ENCODE results near the gene HNF4A. TPM values are rescaled to one million over a fixed set of nuclear protein-coding genes. Genes with fewer than 3 reads are reported as not detected.

Gene HNF4A
- polyA plus RNA-seq, 1 donor, result 0.04 TPM

DNA sequence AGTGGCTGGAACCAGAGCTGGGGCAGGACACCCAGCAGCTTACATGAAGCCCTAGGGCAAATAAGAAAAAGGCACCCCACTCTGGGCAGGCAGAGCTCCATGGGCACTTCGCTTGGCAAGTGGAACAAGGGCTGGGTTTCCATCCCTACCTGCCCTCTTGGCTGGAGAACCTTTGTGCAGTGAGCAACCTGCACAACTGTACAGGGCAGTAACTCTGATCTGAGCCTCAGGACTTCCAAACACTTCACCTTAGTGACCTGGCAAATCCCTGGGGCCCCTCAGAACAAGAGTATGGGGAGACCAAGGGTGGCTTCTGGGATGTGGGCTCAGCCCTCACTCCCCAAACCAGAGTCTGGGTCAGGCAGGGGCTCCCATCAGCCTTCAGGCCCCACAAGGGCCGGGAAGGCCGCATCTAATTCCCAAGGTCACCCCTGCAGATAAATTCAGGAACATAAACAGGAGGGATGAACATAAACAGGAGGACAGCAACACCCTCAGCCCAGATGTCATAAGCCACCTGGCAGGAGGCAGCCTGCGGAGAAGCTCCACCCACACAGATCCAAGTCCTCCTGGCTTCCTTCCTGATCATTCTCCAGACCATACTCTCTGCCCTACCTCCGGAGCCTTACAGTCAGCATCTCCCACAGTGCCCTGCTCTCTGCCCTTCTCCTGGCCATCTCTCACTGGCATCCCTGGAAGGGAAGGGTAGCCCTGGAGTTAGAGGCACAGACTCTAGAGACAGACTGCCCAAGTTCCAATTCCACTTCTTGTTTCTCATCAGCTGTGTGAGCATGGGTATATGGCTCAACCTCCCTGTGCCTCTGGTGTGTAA lies 37.5 kb downstream of the HNF4A start:
- no peak for DNase-seq

DNA sequence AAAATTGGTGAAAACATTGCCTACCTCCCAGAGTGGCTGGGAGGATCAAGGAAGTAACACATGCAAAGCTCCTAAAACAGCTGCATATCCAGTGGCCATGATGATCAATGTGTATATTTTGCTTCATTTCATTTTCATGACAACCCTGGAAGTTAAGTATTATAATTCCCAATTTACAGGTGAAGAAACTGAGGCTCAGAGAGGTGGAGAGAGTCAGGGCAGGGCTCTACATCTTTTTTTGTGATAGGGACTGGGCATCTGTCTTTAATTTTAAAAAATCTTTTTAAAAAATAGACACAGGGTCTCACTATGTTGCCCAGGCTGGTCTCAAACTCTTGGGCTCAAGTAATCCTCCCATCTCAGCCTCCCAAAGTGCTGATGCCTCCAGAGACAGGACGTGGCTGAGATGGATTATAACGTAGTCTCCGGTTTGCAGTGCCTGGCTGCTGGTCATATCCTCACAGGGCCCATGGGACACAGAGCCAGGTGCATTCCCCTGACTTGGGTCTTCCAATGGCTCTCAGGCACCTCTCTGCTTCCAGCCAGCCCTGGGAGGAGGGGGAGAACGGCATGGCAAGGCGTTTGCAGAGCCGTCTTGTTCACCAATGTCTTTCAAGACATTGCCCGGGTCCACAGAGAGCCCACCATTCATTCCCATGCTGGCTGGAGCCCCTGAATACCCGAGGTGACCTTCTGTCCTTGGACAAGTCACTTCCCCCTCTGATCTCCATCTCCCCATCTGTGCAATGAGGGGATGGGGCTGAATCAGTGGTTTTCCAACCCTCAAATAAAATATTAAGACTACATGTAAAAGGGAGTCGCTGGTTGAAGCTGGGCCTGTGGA lies 38.3 kb downstream of the HNF4A start:
- no peak for DNase-seq

DNA sequence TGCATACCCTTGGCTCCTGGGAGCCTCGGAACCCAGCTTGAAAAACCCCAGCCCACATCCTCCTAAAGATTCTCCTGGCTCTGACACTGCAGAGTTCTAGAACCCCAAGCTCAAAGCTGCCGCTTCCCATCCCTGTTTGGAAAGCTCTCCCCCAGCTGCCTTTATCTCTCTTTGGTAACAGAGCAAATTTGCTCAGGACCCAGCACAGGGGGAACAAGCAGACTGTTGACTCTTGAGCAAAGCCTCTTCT lies 38.9 kb downstream of the HNF4A start:
- no peak for DNase-seq

DNA sequence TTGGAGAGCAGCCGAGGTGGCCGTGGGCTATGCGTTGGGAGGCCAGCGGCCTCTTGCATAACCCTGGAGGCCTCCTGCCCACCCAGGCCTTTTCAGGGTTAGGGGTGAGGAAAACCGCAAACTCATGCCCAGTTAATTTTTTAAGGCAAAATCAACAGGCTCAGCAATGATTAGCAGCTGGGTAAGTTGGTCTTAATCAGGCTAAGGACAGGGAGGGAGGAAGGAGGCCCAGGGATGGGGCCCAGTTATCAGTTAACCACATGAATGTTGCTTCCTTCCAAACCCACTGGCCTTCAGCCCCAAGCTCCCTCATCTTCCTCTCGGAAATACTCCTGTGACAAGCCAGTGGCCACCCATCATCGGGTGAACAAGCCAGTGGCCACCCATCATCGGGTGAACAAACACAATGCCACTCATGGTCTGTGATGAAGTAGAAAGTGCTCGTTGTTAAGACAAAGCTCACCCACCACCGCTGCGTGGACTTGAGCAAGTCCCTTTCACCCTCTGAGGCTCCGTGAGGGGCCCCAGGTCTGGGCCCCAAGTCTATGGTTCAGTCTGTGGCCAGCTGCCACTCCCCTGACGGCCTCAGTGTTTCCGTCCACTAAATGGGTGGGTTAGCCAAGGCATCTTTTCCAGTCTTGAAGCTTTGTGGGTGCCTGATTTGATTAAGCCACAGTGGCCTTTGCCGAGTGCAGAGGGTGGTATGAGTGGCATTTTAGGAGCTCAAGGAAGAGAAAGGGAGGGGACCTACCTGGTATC lies 39.4 kb downstream of the HNF4A start:
- DNase-seq, result no peak

DNA sequence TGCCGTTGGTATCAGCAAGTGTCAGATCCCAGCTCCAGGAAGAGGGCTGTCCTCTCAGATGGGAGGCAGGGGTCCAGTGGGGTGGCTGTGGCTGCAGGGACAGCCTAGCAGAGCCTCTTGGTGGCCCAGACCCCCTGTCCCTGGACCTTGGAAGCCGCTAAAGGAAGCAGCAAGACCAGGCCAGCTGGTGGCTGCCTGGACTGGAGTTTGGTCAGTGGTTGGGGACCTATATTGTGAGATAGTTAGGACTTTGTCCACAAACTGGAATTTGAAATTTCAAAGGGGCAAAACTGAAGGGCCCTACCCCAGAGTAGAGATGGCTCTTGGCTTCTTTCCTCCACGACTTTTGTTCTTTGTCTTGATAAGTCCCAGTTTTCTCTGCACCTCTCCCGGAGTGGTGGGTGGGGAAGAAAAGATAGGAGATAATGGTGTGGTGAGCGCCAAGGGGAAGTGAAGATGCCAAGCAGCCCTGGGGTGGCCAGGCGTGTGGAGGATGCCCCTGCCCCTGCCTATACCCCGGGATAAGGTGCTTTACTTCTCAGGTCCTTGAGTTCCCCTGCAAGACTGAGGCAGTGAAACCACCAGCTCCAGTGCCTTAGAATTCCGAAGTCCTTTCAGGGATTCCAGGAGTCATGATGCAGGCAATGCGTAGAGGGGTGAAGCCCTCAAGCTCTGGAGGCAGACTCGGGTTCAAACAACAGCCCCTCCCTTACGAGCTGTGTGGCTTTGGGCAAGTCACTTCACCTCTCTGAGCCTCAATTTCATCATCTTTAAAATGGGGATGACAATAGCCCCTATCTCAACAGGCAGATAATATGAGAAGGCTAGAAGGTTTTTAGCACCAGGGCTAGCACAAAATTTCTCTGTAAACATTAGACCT lies 40.2 kb downstream of the HNF4A start:
- DNase-seq, result no peak

DNA sequence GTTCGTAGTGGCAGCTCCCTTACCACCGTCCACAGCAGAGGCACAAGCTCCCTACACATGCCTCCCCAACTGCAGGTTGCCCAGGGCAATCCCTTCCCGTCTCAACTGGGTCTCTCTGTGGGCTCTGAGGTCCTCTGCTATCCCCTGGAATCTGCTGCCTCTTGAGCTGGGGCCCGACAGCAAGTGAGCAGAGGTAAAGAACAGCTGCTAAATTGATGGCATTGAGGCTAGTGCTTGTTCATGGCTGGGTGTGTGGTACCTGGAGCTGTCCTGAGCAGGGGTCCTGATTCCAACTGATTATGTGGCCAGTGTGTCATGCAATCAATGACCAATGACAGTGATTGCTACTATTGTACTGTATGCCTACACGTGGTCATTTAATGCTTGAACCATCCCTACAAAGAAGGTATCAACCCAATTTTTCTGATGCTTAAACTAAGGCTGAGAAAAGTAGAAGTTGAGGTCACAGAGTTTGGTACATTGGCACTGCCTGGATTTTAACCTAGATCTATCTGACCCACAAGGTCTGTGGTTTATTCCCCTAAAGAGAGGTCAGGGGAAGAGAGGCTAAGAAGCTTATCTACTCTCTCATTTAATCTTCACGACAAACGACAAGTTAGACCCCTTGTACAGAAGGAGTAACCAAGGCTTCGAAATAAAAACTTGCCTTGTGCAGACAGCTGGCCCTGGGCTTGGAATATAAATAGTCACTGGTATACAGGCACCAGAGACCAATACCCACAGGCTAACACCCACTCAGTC lies 41.1 kb downstream of the HNF4A start:
- DNase-seq, result no peak

DNA sequence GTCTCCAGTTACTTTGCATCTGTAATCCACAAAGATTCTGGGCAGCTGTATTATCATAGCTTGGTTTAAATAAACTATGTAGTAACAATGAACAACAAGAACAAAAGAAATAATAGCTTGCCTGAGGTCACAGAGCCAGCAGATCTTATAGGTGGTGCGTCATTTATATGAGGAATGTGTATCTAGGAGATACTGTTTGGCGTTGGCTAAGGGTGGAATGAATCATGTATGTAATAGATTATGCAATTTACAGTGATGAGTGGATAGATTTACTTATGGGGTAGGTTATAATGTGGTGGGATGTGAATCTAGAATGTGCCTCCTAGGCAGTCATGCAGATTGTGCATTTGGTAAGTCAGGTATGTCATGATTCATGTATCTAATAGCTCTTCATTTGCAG lies 42.8 kb downstream of the HNF4A start:
- DNase-seq, result no peak

DNA sequence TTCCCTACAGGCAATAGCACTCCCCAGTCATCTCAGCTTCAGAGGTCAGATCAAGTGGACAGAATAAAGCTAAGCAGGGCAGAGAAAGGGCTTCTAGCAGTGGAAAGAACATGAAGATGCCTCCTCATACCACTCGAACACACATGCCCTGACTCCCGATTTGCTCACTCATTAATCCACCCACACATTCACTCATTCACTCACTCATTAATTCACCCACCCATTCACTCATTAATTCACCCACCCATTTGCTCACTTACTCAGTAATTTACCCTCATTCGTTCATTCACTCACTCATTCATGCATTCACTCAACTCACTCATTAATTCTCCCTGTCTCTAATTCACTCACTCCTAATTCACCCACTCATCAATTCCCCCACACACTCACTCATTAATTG lies 43.9 kb downstream of the HNF4A start:
- no peak for DNase-seq

DNA sequence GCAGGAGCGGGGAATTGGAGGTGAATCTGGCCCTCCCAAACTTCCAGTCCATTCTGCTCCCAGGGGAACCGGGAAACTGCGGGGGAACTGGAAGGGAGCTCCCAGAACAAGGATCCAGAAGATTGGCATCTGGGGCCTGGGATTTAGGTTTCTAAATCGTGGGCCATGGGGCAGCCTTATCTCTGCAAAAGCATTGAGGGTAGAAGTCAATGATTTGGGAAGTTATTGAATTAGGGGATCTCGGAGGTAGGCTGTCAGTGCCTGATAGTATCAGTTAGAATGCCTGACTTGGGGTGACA lies 45.1 kb downstream of the HNF4A start:
- no peak for DNase-seq

DNA sequence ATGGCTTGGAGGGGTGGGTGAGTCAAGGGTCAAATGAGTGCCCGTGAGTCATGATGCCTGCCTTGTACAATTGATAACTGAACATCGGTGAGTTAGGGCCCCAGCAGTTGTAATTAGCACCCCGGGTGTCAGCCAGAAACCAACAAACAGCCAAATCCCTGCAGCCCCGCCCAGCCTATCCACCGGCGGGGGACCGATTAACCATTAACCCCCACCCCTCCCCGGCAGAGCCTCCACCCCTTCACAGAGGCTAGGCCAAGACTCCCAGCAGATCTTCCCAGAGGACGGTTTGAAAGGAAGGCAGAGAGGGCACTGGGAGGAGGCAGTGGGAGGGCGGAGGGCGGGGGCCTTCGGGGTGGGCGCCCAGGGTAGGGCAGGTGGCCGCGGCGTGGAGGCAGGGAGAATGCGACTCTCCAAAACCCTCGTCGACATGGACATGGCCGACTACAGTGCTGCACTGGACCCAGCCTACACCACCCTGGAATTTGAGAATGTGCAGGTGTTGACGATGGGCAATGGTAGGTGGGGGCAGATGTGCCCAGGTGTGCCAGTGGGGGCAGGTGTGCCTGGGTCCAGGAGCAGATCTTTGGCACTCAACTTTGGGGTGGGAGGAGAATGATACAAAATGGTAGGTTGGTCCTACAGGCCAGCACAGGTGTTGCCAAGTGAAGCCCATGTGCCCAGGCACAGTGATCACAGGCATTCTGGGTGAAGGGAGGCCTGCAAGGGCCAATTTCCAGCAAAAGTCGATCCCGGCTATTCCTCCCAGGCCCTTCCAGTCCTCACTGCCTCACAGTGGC lies 45.7 kb downstream of the HNF4A start:
- DNase-seq, result no peak

DNA sequence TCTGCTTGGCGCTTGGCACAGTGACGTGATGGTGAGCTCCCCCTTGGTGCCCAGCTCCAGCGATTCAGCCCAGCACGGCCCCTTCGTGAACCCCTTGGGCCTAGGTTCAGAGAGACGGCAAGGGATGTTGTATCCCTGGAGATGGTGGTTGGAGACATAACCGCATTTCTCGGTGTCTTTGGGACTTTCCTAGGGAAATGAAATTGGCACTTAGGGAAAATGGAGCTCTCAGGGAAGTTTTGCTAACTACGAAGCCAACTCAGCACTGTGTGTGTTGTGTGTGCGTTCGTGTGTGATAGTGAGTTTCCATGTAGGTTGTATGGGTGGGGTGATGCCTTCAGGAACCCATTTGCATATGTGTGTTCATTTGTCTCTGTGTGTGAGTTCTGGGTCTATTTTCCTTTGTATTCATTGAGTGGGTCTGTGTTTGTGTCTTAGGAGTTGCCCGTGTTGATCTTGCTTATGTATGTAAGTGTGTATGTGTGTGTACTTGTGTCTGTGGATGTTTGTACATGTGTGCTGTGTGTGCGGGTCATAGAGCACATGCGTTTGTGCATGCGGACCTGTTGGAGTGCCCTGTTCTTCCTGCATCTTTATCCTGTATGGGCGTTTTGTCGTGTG lies 46.4 kb downstream of the HNF4A start:
- no peak for DNase-seq

DNA sequence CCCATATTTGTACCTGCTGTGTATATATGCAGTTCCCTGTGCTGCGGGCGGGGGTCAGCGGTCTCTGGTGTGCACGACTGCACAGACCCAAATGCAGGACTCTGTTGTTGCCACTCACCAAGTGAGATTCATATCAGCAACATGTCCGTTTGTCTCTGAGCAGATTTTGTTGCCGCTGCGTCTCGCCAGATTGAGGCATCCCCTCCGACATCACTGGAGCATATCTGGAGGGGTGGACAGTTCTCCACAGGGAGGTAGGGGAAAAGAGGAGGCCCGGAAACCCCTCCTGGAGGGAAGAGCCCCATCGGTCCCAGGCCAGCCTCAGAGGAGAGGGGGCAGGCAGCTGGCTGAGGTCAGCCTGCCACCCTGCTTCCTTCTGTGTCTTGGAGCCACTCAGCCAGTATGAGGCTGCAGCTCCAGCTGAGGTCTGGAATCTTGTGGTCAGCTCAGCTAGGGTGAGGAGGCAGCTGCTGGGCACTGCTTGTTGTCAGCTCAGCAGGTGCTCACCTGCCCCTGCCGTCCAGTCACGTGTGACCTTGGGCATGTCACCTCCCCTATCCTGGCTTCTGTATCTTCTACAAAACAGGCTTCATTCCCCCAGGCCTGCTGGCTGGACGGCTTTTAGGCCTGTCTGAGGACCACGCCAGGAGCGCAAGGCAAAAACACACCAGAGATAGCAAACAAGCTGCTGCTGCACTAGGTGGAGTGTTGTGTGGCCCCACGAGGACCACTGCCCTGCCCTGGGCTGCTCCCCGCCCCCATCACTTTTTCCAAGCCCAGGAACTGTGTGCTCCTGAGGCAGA lies 47.1 kb downstream of the HNF4A start:
- no peak for DNase-seq

DNA sequence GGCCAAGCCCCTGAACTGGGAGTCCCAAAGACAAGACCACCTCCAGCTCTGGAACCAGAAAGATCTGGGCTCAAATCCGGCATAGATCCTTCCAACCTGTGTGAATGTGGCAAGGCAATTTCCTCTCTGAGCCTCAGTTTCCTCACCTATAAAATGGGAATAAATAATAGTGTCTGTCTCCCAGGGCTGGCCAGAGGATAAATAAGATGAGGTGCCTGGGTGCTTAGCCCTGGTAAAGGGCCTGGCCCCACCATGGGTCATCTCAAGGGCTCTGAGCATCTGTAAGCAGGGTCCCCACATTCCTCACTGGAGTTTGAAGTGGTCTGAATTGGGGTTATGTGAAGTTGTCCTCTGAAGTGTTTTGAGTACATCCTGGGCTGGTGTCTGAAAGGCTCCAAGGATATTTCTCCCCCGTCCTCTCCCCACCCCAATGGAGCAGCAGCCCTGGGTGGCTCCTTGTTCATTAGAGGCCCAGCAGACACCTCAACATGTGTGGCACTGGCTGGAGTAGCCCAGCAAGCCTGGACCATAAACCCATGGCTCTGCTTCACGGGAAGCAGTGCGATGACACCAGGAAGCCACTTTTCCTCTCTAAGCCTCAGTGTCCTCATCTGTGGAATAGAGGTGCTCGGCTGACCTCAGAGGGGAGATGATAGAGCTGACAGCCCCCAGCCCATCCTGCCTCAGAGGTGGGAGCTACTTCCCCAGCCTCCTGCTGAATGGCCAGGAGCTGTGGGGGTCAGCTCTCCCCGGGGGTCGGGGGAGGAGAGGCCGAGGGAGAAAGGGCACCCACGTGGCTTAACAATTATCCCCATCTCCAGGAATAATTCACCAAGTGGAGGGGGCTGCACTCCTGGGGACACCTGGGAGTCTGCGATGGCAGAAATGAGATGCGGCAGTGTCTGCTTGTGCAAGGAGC lies 48.0 kb downstream of the HNF4A start:
- no peak for DNase-seq

DNA sequence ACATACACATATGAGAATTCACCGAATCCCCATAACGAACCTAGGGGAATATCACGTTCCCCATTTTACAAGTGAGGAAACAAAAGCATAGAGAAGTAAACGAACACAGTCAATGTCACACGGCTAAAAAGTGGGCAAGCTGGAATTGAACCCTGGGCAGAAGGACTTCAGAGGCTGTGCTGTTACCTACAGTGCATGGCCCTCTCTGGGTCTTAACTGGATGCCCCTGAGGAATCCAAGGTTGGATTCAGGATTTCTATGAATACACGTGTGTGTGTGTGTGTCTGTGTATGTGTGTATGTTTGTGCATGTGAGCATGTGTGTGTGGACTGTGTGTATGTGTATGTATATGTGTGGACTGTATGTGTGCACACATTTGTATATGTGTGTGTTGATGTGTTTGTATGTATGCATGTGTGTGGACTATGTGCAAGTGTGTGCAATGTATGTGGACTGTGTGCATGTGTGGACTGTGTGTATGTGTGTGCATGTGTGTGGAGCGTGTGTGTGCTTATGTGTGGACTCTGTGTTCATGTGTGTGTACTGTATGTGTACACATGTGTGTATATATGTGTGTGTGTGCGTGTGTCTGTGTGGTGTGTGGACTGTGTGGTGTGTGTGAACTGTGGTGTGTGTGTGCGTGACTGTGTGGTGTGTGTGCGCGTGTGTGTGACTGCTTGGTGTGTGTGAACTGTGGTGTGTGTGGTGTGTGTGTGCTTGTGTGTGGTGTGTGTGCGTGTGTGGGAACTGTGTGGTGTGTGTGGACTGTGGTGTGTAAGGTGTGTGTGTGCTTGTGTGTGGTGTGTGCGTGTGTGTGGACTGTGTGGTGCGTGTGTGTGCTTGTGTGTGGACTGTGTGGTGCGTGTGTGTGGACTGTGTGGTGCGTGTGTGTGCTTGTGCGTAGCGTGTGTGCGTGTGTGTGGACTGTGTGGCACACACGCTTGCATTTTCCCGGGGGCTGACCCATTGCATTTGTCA lies 49.0 kb downstream of the HNF4A start:
- no peak for DNase-seq

DNA sequence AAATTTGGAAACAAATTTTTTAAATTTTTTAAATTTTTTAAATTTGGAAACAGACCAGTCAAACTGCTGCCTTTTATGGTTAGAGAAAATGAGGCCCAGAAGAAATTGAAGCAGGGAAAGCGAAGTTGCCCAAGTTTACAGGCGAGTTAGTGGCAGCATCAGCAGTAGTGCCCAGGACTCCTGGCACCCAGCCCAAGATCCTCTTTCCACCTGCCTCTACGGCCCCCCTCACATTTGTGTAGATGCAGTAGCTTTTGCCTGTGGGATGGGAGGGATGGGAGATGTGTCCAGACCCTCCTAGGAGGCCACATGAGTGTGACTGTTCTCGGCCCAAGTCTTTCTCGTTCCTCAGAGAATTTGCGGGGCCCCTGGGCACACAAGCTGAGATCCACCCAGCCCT lies 49.8 kb downstream of the HNF4A start:
- DNase-seq, result no peak

DNA sequence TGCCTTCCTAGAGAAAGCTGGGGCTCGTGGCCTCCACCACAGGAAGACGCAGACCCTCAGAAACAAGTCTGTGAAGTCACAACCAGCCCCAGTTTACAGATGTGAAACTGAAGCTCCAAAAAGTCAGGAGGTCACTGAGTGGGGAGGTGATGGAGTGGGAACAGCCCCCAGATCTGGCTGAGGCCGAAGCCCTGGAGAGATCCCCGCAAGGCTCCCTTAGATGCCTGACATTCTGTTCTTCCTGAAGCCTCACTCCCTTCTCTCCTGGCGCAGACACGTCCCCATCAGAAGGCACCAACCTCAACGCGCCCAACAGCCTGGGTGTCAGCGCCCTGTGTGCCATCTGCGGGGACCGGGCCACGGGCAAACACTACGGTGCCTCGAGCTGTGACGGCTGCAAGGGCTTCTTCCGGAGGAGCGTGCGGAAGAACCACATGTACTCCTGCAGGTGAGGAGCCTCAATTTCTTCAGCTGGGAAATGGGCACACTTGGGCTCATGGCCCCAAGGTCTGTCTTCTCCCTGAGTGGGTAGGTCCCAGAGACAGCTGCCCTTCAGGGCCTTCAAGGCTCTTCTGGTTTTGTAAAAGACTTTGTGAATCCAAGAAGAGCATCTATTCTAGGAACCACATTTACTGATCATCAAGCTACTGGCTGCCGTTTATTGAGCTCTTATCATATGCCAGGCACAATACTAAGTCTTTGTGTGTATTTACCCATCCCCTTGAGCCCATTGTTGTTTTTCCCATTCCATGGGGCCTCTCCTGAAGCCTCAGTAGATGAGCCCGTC lies 50.5 kb downstream of the HNF4A start:
- no peak for DNase-seq

Data from hindlimb muscle (tissue), 1 donor.